ENCODE data around the gene SPATA20.

GRCh38 chr17:50547736-50548083, 736 bp downstream of the SPATA20 start:
- no peak for TF ChIP-seq HDAC2 (IDR thresholded peaks at IDR 0.05)
- peak; percentile 22; the same call in 1 of the 2 replicates for TF ChIP-seq POLR2A (IDR thresholded peaks at IDR 0.05; ENCODE audit: low read length)
- TF ChIP-seq NPAS2 (CRISPR knock-in tag; IDR thresholded peaks at IDR 0.05; ENCODE audit: borderline replicate concordance): no peak
- TF ChIP-seq, protein P1, sequence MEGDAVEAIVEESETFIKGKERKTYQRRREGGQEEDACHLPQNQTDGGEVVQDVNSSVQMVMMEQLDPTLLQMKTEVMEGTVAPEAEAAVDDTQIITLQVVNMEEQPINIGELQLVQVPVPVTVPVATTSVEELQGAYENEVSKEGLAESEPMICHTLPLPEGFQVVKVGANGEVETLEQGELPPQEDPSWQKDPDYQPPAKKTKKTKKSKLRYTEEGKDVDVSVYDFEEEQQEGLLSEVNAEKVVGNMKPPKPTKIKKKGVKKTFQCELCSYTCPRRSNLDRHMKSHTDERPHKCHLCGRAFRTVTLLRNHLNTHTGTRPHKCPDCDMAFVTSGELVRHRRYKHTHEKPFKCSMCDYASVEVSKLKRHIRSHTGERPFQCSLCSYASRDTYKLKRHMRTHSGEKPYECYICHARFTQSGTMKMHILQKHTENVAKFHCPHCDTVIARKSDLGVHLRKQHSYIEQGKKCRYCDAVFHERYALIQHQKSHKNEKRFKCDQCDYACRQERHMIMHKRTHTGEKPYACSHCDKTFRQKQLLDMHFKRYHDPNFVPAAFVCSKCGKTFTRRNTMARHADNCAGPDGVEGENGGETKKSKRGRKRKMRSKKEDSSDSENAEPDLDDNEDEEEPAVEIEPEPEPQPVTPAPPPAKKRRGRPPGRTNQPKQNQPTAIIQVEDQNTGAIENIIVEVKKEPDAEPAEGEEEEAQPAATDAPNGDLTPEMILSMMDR (IDR thresholded peaks at IDR 0.05): no peak
- no peak for TF ChIP-seq MAX (IDR thresholded peaks at IDR 0.05)
- TF ChIP-seq ESRRA (IDR thresholded peaks at IDR 0.05; ENCODE audit: borderline replicate concordance, low read length): no peak
- no peak for TF ChIP-seq ZC3H11A (IDR thresholded peaks at IDR 0.05)
- TF ChIP-seq EP300 (IDR thresholded peaks at IDR 0.05): no peak
- TF ChIP-seq REST (IDR thresholded peaks at IDR 0.05): no peak
- TF ChIP-seq NFE2L2 (conservative IDR thresholded peaks at IDR 0.05; ENCODE audit: low read length): no peak

All from A549 (cell line).